HS-27A (cell line): Measurements from ENCODE around the gene PHF14.
"Not testable (repeated sequence)": the region's sequence is repeated elsewhere in the genome, so short reads cannot be mapped to it uniquely, and the experiment has no call there.

Source experiments
- DNase-seq: peaks from one replicate; pipeline ENCODE4 v3.0.0-alpha.2; 2012; ENCODE audit warnings: low read depth, missing footprints

PHF14 gene

GRCh38 chr7:10973061-10973941 is at the start of gene PHF14:
TSS of gene PHF14 (plus strand) at chr7:10973872. CDS start at chr7:10974324, 452 bp downstream.
- peak; percentile 77 for DNase-seq

GRCh38 chr7:10924370-10924769 is 49.3 kb upstream of the PHF14 start:
- no peak for DNase-seq

GRCh38 chr7:10928203-10928602 is 45.5 kb upstream of the PHF14 start:
- DNase-seq, result not testable (repeated sequence)

- DNase-seq, result no peak
Measured at GRCh38 chr7:10930551-10930950, 43.1 kb upstream of the PHF14 start.

GRCh38 chr7:10931161-10931560 is 42.5 kb upstream of the PHF14 start:
- no peak for DNase-seq

- DNase-seq, result no peak
Measured at GRCh38 chr7:10934292-10934691, 39.4 kb upstream of the PHF14 start.

GRCh38 chr7:10939237-10939910 is 34.3 kb upstream of the PHF14 start:
- DNase-seq, result no peak

GRCh38 chr7:10939911-10940703 is 33.6 kb upstream of the PHF14 start:
- peak; percentile 73 for DNase-seq

- no peak for DNase-seq
Measured at GRCh38 chr7:10940704-10941355, 32.8 kb upstream of the PHF14 start.

- DNase-seq, result no peak
Measured at GRCh38 chr7:10950494-10950893, 23.2 kb upstream of the PHF14 start.

GRCh38 chr7:10950974-10951578 is 22.6 kb upstream of the PHF14 start:
- not testable (repeated sequence) for DNase-seq

GRCh38 chr7:10952588-10952987 is 21.1 kb upstream of the PHF14 start:
- no peak for DNase-seq

GRCh38 chr7:10953078-10953750 is 20.5 kb upstream of the PHF14 start:
- DNase-seq, result not testable (repeated sequence)

GRCh38 chr7:10956528-10956927 is 17.1 kb upstream of the PHF14 start:
- no peak for DNase-seq

GRCh38 chr7:10960242-10960641 is 13.4 kb upstream of the PHF14 start:
- not testable (repeated sequence) for DNase-seq

- not testable (repeated sequence) for DNase-seq
Measured at GRCh38 chr7:10965016-10965415, 8.7 kb upstream of the PHF14 start.

GRCh38 chr7:10972174-10972573 is 1.5 kb upstream of the PHF14 start:
- DNase-seq, result no peak

GRCh38 chr7:10973942-10974911 is 555 bp downstream of the PHF14 start:
- DNase-seq, result no peak

- no peak for DNase-seq
Measured at GRCh38 chr7:10977113-10977512, 3.4 kb downstream of the PHF14 start.

GRCh38 chr7:10981317-10981716 is 7.6 kb downstream of the PHF14 start:
- no peak for DNase-seq
